HG03521 (cell line): Measurements from ENCODE around the gene PPP4R3B.

ENCODE experiments used
- ATAC-seq: cut with Tn5 transposase; IDR thresholded peaks from one replicate; pipeline ENCODE4 v1.9.1; 2021; ENCODE audit warnings: mild to moderate bottlenecking, moderate library complexity; ENCODE audit not compliant: unreplicated experiment

PPP4R3B gene

DNA sequence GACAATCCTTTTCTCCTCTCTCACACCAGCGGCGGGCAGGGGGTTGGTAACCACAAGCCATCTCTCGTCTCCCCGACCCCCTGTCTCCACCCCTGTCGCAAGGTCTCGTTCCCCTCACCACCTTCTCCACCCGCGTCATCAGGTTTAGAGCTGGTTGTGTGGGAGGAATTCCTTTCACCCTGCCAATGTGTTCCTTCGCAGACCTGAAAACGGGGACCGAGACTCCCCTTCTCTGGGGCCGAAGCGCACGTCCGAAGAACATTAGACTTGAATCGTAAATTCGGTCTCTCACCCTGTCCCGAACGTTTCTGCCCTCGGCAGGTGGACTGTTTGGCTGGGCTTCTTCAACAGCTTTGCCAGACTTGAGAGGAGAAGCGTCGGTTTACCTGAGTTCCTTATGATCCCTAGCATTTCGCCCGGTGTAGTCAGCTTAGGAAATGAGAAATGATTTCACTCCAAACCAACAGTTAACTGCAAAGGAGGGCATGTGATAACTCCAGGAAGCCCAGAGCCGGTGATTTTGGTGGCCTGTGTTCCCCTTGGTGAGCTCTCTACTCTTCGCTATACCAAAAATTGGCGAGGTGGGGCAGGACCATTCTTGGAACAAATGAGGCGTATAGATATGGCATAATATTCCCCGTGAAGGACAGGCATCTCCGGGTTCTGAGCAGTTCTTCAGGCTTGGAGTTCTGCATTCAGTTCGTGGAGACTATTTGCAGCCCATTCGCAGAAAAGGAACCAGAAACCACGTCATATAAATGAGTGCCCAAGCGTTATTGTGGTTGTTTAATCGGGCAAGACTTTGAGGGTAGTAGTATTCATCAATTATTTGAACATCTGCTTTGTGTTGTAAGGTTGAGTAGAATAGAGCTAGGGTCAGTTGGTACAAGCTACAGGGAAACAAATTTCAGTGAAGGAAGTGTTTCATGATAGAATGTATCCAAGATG lies 97.2 kb downstream of the PPP4R3B start:
- ATAC-seq, result peak; percentile 7

DNA sequence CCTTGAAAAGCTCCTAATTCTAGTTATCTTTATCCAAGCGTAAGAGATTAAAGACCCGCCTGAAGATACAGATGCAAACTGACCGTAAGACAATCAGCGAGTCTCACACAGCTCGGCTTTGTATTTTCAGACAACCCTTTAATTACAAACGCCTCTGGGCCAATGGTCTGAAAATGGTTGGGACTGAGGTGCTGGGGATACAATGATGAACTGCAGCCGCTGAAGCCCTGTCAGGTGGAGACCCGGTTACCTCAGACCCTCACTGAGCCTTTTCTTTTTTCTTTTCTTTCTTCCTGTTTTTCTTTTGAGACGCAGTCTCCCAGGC lies 98.6 kb downstream of the PPP4R3B start:
- no peak for ATAC-seq

DNA sequence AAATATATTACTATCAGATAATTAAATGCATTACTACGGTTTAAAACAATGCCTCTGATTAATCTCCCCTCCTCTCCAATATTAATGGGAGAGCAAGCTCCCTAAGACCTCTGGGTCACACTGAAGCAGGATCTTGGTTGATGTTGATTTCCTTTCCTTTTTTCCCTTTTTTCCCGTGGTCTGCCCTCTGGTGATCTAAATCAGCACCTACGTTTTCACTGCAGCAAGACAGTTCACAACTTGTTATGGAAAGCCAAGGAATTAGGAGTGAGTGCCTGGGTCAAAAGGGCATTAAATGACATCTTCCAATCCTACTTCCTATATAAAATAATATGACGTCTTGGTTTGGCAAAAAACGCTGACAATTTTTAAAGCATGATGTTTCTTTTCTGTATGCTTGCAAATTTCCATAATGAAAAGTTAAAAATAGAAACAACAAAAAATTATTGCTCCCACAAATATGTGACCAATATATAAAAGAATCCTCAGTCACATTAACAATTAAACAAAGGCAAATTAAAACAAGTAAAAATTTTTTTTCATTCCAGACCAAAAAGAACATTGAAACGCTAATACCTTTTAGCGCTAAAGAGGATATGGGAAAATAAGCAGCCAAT lies 105.8 kb downstream of the PPP4R3B start:
- no peak for ATAC-seq

DNA sequence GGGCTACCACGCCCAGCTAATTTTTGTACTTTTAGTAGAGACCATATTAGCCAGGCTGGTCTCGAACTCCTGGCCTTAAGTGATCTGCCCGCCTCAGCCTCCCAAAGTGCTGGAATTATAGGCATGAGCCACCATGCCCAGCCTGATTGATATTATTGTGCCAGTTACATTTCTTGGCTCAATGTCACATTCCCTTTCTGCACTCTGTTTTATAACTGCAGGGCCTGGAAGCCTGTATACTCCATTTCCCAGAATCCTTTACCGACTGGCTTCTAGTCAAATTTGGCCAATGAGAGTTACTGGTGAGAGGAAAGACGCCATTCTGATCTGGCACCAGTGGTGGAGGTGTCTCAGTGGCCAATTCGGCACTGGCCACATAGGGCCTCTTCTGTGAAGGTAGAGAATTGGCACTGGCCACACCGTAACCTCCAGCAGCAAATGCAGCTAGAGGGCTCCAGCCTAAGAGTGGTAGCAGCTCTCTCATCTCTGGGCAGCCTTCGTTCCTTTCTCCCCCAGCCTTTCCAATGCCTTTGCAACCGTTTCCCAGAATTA lies 114.8 kb downstream of the PPP4R3B start:
- no peak for ATAC-seq

DNA sequence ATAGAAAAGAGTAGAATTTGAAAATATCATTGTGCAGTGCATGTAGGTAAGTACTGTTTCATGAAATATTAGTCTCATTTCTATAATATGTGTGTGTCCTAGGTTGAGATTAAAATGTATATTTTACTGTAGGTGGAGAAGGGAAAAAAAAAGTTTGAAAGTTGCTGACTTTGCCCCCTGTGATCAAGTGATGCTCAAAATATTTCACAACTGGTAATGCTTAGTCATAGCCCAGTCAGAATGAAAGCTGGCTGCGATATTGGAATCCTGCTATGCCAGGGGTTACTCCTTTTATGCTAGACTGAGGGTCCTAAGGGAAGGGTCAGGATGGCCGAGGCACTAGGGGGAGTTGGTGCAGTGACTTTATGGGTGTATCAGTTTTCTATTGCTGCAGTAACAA lies 117.4 kb downstream of the PPP4R3B start:
- no peak for ATAC-seq

DNA sequence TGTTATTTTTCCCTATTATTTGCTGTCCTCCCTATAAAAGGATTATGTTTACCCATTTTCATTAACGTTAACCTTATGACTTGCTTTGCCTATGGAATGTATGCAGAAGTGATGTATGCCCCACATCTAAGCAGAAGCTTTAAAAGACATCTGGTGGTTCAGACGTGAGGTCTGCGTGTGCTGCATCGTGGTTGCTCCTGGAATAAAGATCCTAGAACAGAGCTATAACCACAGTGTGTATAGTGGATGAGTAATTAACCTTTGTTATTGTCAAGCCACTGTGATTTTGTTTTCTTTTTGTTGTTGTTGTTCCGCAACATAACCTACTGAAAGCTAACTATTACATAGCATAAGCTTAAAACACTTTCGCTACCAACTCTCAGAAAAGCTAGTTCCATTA lies 118.8 kb downstream of the PPP4R3B start:
- no peak for ATAC-seq
